GM12873 (cell line): Measurements from ENCODE around the gene ADAM33.

Experiments used
- CTCF ChIP-seq: IDR thresholded peaks from 2 replicates; pipeline ENCODE4 v1.5.1; 2012; ENCODE audit warnings: low read depth, mild to moderate bottlenecking, moderate library complexity, low read length, control low read depth; ENCODE audit not compliant: insufficient read depth; ENCODE audit errors: missing control alignments

The ADAM33 gene

GRCh38 chr20:3670945-3671344 is 10.9 kb downstream of the ADAM33 start:
- no peak for TF ChIP-seq CTCF

DNA sequence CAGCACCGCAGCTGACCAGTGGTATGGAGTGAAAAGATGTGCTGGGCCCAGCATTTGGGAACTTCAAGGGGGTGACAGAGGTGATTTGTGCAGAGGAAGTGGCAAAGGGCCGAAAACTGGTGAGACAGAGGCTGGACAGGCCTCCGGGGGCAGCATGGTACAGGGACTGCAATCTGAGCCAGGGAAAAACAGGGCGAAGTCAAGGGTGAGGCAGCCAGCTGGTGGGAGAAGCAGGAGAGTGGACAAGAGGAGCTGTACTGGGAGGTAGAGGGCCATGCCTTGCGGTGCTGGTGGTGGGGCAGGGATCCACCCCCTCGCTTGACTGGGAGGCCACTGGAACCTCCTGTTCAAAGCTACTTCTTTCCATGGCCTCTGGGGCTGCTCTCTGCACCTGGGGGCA is 11.3 kb downstream of the ADAM33 start:
- TF ChIP-seq CTCF, result no peak

DNA sequence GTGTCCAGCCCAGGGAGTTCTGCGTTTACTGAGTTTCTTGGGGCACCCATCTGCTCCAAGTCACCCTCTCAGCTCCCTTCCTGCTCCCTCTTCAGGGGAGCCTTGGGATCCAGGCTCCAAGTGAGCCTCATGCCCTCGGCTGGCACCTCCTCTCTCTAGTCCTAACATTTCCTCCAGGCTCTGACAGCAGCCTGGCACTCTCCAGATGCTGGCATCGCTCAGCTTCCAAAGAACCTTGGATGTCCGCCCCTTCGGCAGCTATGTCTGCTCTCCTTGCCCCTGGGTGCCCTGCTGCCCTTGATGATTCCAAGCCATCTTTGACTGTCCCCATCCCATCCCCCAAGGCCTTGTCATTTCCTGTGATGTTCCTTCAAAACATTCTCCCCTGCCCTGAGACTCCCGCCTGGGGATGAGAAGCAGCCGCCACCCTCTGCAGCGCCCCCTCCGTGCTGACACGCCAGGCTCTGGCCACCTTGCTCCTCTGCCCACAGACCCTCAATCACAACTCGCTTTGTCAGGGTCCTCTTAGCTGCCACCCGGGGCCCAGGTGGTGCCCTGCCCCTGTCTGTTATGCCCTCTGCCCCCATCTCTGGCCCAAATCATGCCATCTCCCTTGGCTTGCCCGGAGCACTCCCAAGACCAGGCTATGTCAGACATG is 12.0 kb downstream of the ADAM33 start:
- no peak for TF ChIP-seq CTCF

DNA sequence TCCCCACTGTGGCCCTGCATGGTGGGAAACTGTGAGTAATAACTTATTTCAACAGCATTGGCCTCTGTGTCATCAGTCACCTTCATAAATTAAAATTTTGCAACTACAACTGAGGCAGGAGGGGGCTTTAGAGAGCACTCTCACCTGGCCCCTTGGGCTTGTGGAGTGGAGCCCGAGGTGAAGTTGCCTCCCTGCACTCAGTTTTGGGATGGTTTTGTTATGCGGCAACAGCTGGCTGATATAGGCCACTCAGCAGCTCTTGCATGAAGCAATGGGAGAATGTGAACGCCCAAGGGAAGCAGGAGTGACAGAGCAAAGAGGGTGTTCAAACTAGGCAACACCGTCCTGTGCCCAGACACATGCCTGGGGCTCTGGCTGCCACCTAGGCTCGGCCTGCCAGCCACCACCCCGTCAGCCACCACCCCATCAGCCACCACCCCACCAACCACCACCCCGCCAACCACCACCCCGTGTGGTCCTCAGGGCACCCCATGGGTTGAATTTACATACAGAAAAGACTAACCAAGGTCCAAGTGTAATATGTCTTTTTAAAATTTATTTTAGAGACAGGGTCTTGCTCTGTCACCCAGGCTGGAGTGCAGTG is 14.3 kb downstream of the ADAM33 start:
- TF ChIP-seq CTCF, result no peak

DNA sequence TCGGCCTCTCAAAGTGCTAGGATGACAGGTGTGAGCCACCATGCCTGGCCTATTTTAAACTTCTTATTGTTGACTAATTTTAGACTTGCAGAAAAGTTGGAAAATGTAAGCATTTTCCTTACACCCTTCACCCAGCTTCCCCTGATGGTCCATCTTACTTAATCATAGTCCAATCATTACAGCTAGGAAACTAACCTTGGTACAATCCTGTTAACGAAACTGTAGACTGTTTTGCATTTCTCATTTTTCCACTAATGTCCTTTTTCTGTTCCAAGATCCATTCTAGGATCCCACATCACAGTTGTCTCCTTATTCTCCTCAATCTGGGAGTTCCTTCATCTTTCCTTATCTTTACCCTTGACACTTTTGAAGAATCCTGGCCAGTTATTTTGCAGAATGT is 18.0 kb downstream of the ADAM33 start:
- TF ChIP-seq CTCF, result no peak

- no peak for TF ChIP-seq CTCF
These were observed 18.6 kb downstream of the ADAM33 start, which contains the start of gene GFRA4 for GRCh38 chr20:3663031-3663701. TSS of gene GFRA4 (minus strand) at chr20:3663399. CDS start at chr20:3663399, 0 bp downstream.
